ENCODE results near the gene MYO1E. TPM values are rescaled to one million over a fixed set of nuclear protein-coding genes. Genes with fewer than 3 reads are reported as not detected.

MYO1E gene
- total and polyA plus RNA-seq, 7 donors: 20.6 to 92.2 (median 32.1) TPM

DNA sequence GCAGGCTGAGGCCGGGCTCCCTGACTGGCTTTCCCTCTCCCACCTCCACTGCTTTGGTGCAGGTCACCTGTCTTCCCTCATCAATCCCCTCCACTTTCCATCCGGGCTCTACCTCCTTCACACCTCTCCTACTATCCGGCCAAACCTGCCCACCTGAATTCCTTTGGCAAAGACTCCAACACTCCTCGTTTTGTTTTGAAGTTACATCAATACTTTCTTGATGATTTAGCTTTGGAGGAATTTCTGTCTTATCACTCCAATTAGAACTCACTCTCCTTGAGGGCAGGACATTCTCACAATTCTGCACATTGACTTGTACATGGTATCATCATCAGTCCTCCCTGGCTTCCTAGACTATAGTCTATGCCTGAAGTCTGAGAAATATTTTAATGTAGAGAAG lies 145.7 kb downstream of the MYO1E start:
- Histone ChIP-seq H3K36me3 (peaks cover 0 to 17% (median 7%) of the 10 kb centered on the region in 4 donors), H3K9me3 (no peaks in the 10 kb centered on the region), H3K4me3 (no peak overlapping the region), H3K4me1 (peaks cover 0 to 25% (median 15%) of the 10 kb centered on the region in 4 donors), H3K27ac (no peak overlapping the region), H3K27me3 (no peaks in the 10 kb centered on the region)
- WGBS, 2 donors: 92 to 94% methylated on average over 4 of the region's 4 CpGs
- TF ChIP-seq POLR2A (IDR thresholded peaks at IDR 0.05) (no peak), POLR2AphosphoS5 (IDR thresholded peaks at IDR 0.05) (no peak), EP300 (IDR thresholded peaks at IDR 0.05) (no peak)
- TF ChIP-seq, protein P1, sequence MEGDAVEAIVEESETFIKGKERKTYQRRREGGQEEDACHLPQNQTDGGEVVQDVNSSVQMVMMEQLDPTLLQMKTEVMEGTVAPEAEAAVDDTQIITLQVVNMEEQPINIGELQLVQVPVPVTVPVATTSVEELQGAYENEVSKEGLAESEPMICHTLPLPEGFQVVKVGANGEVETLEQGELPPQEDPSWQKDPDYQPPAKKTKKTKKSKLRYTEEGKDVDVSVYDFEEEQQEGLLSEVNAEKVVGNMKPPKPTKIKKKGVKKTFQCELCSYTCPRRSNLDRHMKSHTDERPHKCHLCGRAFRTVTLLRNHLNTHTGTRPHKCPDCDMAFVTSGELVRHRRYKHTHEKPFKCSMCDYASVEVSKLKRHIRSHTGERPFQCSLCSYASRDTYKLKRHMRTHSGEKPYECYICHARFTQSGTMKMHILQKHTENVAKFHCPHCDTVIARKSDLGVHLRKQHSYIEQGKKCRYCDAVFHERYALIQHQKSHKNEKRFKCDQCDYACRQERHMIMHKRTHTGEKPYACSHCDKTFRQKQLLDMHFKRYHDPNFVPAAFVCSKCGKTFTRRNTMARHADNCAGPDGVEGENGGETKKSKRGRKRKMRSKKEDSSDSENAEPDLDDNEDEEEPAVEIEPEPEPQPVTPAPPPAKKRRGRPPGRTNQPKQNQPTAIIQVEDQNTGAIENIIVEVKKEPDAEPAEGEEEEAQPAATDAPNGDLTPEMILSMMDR (IDR thresholded peaks at IDR 0.05): no peak
- no peak for DNase-seq
- intact Hi-C loops (cut with DNase I): no loop called here

DNA sequence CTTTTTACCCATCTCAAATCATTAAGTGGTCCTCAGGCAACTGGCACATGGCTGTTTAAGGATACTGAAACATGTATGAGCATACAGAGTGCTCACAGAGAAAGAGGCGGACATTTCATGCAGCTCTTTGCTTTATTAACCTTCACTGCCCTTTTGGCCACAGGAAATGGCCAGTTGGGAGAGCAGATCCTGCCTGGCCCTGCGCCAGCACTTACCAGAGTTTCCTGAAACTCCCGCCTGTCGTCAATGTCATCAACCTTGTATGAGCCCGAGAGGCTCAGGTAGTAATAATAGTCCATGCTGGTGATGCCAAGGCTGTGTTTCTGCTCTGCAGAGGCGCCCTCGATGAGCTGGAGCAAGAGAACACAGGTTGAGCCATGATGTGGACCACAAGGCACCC lies 148.2 kb downstream of the MYO1E start:
- intact Hi-C loops (cut with DNase I): no loop called here
- Histone ChIP-seq H3K4me3 (no peak overlapping the region), H3K4me1 (peaks cover 0 to 27% (median 19%) of the 10 kb centered on the region in 4 donors), H3K27me3 (no peaks in the 10 kb centered on the region), H3K9me3 (no peaks in the 10 kb centered on the region), H3K27ac (no peak overlapping the region), H3K36me3 (peaks cover 0 to 17% (median 7%) of the 10 kb centered on the region in 4 donors)
- DNase-seq: no peak
- TF ChIP-seq POLR2A (IDR thresholded peaks at IDR 0.05) (no peak), EP300 (IDR thresholded peaks at IDR 0.05) (no peak), POLR2AphosphoS5 (IDR thresholded peaks at IDR 0.05) (no peak)
- TF ChIP-seq, protein P1 (IDR thresholded peaks at IDR 0.05): no peak
- 77 to 87% methylated on average over 7 of the region's 7 CpGs for WGBS, 2 donors

DNA sequence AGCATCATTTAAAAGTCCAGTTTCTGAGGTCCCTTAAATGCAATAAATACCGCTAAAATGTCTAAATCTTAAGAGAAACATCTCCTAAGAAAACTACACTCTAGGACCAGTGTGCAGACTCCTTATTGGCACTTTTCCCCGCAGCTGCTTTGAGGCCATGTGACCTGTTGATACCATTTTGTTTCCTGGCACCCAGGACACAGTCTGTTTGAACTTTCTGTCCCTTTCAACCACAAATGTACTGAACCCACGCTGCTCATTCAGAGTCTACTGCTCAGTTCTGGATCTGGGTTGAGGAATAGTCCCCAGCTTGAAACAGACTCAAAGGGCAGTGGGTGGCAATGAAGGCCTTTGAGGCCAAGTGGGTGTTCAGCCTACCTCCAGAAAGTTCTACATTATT lies 148.9 kb downstream of the MYO1E start:
- Histone ChIP-seq H3K9me3 (no peaks in the 10 kb centered on the region), H3K4me1 (peaks cover 0 to 27% (median 19%) of the 10 kb centered on the region in 4 donors), H3K4me3 (no peak overlapping the region), H3K27me3 (no peaks in the 10 kb centered on the region), H3K36me3 (peaks cover 0 to 17% (median 7%) of the 10 kb centered on the region in 4 donors), H3K27ac (no peak overlapping the region)
- no peak for DNase-seq
- 80 to 83% methylated on average over 3 of the region's 3 CpGs for WGBS, 2 donors
- intact Hi-C loops (cut with DNase I): no loop called here
- TF ChIP-seq POLR2A (IDR thresholded peaks at IDR 0.05): no peak
- TF ChIP-seq, protein P1 (IDR thresholded peaks at IDR 0.05): no peak
- TF ChIP-seq POLR2AphosphoS5 (IDR thresholded peaks at IDR 0.05): no peak
- no peak for TF ChIP-seq EP300 (IDR thresholded peaks at IDR 0.05)

DNA sequence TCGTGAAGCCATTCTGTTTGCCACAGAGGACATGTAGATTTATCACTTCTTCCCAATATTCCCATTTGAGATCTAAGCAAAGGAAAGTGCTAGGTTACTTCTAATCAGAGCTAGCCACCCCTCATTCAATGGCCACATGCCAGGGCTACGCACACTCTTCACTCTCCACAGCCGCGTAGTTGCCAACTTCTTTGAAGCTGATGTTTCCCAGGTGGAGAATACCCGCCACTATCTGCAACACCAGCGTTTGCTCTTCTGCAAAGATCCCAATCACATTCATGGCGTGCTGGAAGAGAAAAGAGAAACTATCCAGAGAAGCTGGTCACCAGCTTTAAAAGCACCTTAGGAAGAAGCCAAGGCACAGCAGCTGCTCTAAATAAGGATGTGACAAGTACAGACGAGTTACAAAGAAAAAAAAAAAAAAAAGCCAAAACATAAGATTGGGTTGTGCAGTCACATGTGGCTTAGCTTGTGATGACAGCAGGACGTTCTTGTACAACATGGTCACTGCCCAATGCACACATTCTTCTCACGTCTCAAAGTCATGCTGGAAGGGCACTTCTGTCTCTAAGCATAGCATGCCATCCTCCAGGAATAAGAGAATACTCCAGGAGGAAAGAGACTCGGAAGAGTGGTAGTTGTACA lies 149.6 kb downstream of the MYO1E start:
- Histone ChIP-seq H3K4me3 (no peak overlapping the region), H3K27me3 (no peaks in the 10 kb centered on the region), H3K36me3 (peaks cover 0 to 17% (median 7%) of the 10 kb centered on the region in 4 donors), H3K9me3 (no peaks in the 10 kb centered on the region), H3K27ac (peak overlapping the region in 2 of 4 donors; percentile 3 to 16), H3K4me1 (peaks cover 0 to 27% (median 19%) of the 10 kb centered on the region in 4 donors)
- intact Hi-C loops (cut with DNase I): no loop called here
- DNase-seq: no peak
- TF ChIP-seq, protein P1 (IDR thresholded peaks at IDR 0.05): no peak
- TF ChIP-seq POLR2AphosphoS5 (IDR thresholded peaks at IDR 0.05) (no peak), POLR2A (IDR thresholded peaks at IDR 0.05) (no peak), EP300 (IDR thresholded peaks at IDR 0.05) (no peak)
- WGBS, 2 donors: 85 to 91% methylated on average over 11 of the region's 11 CpGs

Measured in sigmoid colon (tissue), 7 donors.